ENCODE results near the gene KIRREL3.

KIRREL3 gene

DNA sequence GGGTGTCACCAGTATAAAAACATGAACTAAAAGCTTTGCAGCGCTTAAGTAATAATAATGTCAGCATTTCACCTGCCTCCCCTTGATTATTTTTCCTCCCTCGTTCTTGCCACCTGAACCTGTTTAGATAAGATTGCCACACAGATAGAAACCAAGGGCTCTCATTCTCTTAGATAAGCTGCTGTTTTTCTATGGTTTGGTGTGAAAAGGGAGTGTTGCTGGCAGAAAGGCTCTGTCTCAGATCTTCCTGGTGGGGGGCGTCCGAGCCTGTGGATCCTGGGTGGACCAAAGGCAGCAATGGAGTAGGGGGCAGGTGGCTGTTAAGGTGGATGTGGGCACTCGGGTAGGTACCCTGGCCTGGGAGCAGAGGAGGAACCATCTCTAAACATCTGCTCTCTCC lies 497.6 kb downstream of the KIRREL3 start:
- Histone ChIP-seq H3K4me3 (replicated peaks; ENCODE audit: low read depth, low read length) (no peak overlapping the region), H3K27me3 (replicated peaks; ENCODE audit: control insufficient read depth, insufficient read depth, low read length) (no peaks in the 10 kb centered on the region; the same call in 1 of the 2 replicates), H3K36me3 (ENCODE audit: control insufficient read depth, insufficient read depth, low read length) (no peaks in the 10 kb centered on the region)
- no peak for DNase-seq (ENCODE audit: extremely low read depth, insufficient read length)
- TF ChIP-seq, protein P1, sequence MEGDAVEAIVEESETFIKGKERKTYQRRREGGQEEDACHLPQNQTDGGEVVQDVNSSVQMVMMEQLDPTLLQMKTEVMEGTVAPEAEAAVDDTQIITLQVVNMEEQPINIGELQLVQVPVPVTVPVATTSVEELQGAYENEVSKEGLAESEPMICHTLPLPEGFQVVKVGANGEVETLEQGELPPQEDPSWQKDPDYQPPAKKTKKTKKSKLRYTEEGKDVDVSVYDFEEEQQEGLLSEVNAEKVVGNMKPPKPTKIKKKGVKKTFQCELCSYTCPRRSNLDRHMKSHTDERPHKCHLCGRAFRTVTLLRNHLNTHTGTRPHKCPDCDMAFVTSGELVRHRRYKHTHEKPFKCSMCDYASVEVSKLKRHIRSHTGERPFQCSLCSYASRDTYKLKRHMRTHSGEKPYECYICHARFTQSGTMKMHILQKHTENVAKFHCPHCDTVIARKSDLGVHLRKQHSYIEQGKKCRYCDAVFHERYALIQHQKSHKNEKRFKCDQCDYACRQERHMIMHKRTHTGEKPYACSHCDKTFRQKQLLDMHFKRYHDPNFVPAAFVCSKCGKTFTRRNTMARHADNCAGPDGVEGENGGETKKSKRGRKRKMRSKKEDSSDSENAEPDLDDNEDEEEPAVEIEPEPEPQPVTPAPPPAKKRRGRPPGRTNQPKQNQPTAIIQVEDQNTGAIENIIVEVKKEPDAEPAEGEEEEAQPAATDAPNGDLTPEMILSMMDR (IDR thresholded peaks at IDR 0.05; ENCODE audit: insufficient read depth, low read length, poor library complexity, severe bottlenecking) = no peak

DNA sequence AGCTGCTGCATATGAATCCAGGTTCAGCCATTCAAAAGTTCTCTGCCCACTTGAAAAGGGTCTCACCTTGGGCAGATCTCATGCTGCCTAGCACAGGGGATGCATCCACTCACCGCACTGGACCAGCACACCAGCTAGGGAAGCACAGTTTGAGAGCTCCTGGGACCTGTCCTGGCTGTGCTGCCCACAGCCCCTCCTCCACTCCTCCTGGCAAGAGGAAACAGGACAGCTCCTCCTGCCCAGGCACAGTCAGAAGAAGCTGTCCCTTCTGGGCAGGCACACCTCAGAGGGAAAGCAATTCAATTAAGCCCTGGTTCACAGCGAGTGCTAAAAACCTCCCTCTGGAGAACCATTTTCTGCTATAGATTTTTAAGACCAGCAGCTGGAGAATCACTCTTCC lies 498.4 kb downstream of the KIRREL3 start:
- H3K36me3 ChIP-seq (ENCODE audit: control insufficient read depth, insufficient read depth, low read length) = no peaks in the 10 kb centered on the region
- no peaks in the 10 kb centered on the region; the same call in 1 of the 2 replicates for H3K27me3 ChIP-seq (replicated peaks; ENCODE audit: control insufficient read depth, insufficient read depth, low read length)
- DNase-seq (ENCODE audit: extremely low read depth, insufficient read length) = no peak
- no peak overlapping the region for H3K4me3 ChIP-seq (replicated peaks; ENCODE audit: low read depth, low read length)
- TF ChIP-seq, protein P1 (IDR thresholded peaks at IDR 0.05; ENCODE audit: insufficient read depth, low read length, poor library complexity, severe bottlenecking) = no peak

DNA sequence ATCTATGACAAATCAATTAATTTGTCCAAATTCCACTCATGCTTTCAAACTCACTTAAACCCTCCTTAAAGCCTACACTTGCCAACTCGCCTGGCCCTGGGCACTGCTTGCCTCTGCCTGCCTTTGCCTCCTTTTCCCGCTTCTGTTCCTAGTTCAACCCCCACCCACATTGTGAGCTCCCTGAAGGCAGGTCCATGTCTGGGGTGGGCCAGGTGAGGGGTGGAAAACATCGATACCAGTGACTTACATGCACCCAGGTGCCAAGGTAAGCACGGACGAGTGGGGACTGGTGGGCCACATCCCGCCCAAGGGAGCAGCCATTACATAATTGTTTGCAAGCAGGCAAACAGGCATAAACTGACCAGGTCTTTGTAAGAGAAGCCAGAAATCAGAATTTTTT lies 498.9 kb downstream of the KIRREL3 start:
- no peak for DNase-seq (ENCODE audit: extremely low read depth, insufficient read length)
- Histone ChIP-seq H3K4me3 (replicated peaks; ENCODE audit: low read depth, low read length) (no peak overlapping the region), H3K36me3 (ENCODE audit: control insufficient read depth, insufficient read depth, low read length) (no peaks in the 10 kb centered on the region), H3K27me3 (replicated peaks; ENCODE audit: control insufficient read depth, insufficient read depth, low read length) (no peaks in the 10 kb centered on the region; the same call in 1 of the 2 replicates)
- TF ChIP-seq, protein P1 (IDR thresholded peaks at IDR 0.05; ENCODE audit: insufficient read depth, low read length, poor library complexity, severe bottlenecking) = no peak

DNA sequence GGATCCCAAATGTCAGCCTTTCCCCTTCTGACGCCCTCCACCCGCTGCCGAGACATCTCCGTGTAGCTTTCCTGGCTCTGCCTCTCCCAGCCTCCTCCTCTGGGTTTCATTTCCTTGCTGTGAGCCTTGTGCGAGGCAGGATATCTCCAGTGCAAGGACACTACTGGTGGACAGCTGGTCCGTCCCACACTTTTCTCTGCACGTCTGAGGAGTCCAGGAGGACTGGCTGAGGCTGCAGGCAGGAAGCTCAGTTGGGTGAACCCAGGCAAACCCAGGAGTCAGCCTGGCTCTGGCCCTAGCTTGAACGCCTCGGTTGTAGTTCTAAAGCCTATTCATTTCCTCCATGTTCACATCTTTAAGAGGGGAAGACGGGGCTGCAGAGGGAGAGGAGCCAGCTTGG lies 499.6 kb downstream of the KIRREL3 start:
- Histone ChIP-seq H3K36me3 (ENCODE audit: control insufficient read depth, insufficient read depth, low read length) (no peaks in the 10 kb centered on the region), H3K4me3 (replicated peaks; ENCODE audit: low read depth, low read length) (no peak overlapping the region), H3K27me3 (replicated peaks; ENCODE audit: control insufficient read depth, insufficient read depth, low read length) (no peaks in the 10 kb centered on the region; the same call in 1 of the 2 replicates)
- DNase-seq (ENCODE audit: extremely low read depth, insufficient read length) = no peak
- TF ChIP-seq, protein P1 (IDR thresholded peaks at IDR 0.05; ENCODE audit: insufficient read depth, low read length, poor library complexity, severe bottlenecking) = no peak

DNA sequence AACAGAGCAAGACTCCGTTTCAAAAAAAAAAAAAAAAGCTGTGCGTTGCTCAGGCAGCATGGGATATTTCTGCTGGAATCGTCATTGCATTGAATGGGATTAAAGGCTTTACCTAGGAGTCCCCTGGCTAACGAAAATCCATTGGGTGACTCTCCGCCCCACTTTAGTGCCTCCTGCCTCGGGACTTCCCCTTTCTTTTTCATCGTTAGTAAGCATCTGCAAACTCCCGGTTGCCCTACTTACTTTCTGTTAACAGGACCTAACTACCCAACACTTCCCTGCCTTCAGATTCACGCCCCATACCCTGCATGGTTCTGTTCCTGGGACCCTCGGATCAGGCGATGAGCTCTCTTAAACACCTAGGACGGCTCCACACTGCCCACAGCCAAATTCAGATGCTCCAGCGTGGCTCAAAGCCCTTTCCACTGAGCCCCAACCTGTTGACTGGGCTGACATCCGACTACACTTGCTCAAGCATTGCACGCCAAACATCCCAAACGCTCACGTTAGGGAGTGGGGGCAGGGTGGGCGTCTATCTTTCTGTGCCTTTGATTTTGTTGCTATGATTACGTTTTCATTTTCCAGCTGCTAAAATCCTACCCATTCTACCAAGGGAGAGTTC lies 501.3 kb downstream of the KIRREL3 start:
- Histone ChIP-seq H3K27me3 (replicated peaks; ENCODE audit: control insufficient read depth, insufficient read depth, low read length) (no peaks in the 10 kb centered on the region; the same call in 1 of the 2 replicates), H3K36me3 (ENCODE audit: control insufficient read depth, insufficient read depth, low read length) (no peaks in the 10 kb centered on the region), H3K4me3 (replicated peaks; ENCODE audit: low read depth, low read length) (no peak overlapping the region)
- no peak for DNase-seq (ENCODE audit: extremely low read depth, insufficient read length)
- TF ChIP-seq, protein P1 (IDR thresholded peaks at IDR 0.05; ENCODE audit: insufficient read depth, low read length, poor library complexity, severe bottlenecking) = no peak

DNA sequence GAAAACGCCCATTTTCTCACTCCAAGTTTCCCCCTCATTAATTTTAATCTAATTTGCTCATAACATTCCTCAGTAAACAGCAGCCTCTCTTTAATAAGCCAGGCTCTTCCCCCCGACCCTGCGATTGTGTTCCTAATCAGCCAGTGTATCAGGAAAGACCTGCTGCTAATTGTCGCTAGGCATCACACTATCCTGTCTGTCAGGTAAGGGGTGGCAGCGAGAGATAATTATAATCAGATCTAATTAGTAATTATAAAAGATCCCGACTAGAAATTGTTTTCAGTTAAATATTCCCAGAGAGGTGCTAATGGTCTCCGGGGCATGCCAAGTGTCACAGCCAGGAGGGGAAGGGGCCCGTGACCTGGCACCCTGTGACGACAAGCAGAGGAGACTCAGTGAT lies 502.3 kb downstream of the KIRREL3 start:
- Histone ChIP-seq H3K36me3 (ENCODE audit: control insufficient read depth, insufficient read depth, low read length) (no peaks in the 10 kb centered on the region), H3K4me3 (replicated peaks; ENCODE audit: low read depth, low read length) (no peak overlapping the region), H3K27me3 (replicated peaks; ENCODE audit: control insufficient read depth, insufficient read depth, low read length) (no peaks in the 10 kb centered on the region; the same call in 1 of the 2 replicates)
- TF ChIP-seq, protein P1 (IDR thresholded peaks at IDR 0.05; ENCODE audit: insufficient read depth, low read length, poor library complexity, severe bottlenecking) = no peak
- DNase-seq (ENCODE audit: extremely low read depth, insufficient read length) = no peak
